ENCODE data around the gene PXDN.

Gene PXDN

GRCh38 chr2:1642993-1643619 lies 101.2 kb downstream of the PXDN start:
- Histone ChIP-seq H3K9me3 (ENCODE audit: control insufficient read depth, insufficient read depth, low read length) (no peaks in the 10 kb centered on the region), H3K36me3 (ENCODE audit: insufficient read depth, low read length) (peaks cover 20% of the 10 kb centered on the region), H3K9ac (ENCODE audit: low read depth, low read length) (no peak overlapping the region), H3K4me1 (ENCODE audit: insufficient read depth, low read length) (0 out of 2 replicates have a peak, but pooled peaks cover 8% of the 10 kb centered on the region)

GRCh38 chr2:1642066-1642861 lies 102.1 kb downstream of the PXDN start:
- Histone ChIP-seq H3K9me3 (ENCODE audit: control insufficient read depth, insufficient read depth, low read length) (no peaks in the 10 kb centered on the region), H3K9ac (ENCODE audit: low read depth, low read length) (no peak overlapping the region), H3K36me3 (ENCODE audit: insufficient read depth, low read length) (peaks cover 16% of the 10 kb centered on the region; the same call in 1 of the 2 replicates)

GRCh38 chr2:1641523-1641922 lies 102.8 kb downstream of the PXDN start:
- Histone ChIP-seq H3K9me3 (ENCODE audit: control insufficient read depth, insufficient read depth, low read length) (no peaks in the 10 kb centered on the region), H3K9ac (ENCODE audit: low read depth, low read length) (no peak overlapping the region), H3K36me3 (ENCODE audit: insufficient read depth, low read length) (peaks cover 11% of the 10 kb centered on the region; the same call in 1 of the 2 replicates), H3K4me1 (ENCODE audit: insufficient read depth, low read length) (0 out of 2 replicates have a peak, but pooled peaks cover 8% of the 10 kb centered on the region)

More at GRCh38 chr2:1642066-1642861, 102.1 kb downstream of the PXDN start:
- H3K4me1 ChIP-seq (ENCODE audit: insufficient read depth, low read length), result 0 out of 2 replicates have a peak, but pooled peaks cover 8% of the 10 kb centered on the region

- Histone ChIP-seq H3K4me1 (ENCODE audit: insufficient read depth, low read length) (0 out of 2 replicates have a peak, but pooled peaks cover 8% of the 10 kb centered on the region), H3K9ac (ENCODE audit: low read depth, low read length) (no peak overlapping the region), H3K36me3 (ENCODE audit: insufficient read depth, low read length) (peaks cover 18% of the 10 kb centered on the region; the same call in 1 of the 2 replicates), H3K9me3 (ENCODE audit: control insufficient read depth, insufficient read depth, low read length) (no peaks in the 10 kb centered on the region)
Observed at GRCh38 chr2:1640301-1641135, 103.8 kb downstream of the PXDN start.

DNA sequence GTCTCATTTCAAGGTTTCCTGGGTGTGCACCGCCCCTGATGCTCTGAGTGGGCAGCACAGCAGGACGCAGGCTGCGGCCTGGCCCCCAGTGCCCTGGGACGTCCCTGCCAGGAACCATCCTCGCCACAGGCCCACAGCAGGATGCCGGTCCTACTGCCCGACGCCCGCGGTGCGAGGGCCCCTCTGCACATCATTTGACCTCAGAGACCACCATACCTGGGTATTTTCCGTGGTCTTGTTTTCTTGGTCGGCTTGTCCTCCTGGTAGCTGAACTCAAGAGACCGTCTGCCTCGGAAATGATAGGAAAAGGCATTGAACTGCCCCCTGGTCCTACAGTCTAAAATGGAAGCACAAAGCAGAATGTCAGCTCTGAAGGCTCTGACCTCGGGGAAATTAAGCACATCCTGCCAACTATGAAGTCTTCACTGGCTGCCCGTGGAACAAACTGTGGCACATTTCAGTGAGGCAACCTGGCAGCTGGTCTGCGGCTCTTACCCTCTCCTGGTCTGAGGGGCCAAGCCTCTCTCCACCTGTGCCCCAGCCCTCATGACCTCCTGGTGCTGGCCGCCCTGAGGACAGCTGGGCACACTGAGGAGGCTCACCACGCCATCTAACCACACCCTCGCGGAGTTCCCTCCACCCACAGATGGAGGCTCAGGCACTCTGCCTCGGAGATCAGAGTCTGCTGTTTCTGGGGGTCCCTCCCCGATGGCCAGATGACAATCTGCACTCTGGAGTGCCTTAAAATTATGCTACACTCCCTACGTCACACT lies 105.0 kb downstream of the PXDN start:
- peaks cover 25% of the 10 kb centered on the region; the same call in 1 of the 2 replicates for H3K36me3 ChIP-seq (ENCODE audit: insufficient read depth, low read length)
- H3K9me3 ChIP-seq (ENCODE audit: control insufficient read depth, insufficient read depth, low read length), result no peaks in the 10 kb centered on the region
- 0 out of 2 replicates have a peak, but pooled peaks cover 8% of the 10 kb centered on the region for H3K4me1 ChIP-seq (ENCODE audit: insufficient read depth, low read length)
- H3K9ac ChIP-seq (ENCODE audit: low read depth, low read length), result no peak overlapping the region

GRCh38 chr2:1638281-1638860 lies 105.9 kb downstream of the PXDN start:
- Histone ChIP-seq H3K4me1 (ENCODE audit: insufficient read depth, low read length) (0 out of 2 replicates have a peak, but pooled peaks cover 8% of the 10 kb centered on the region), H3K9ac (ENCODE audit: low read depth, low read length) (no peak overlapping the region), H3K36me3 (ENCODE audit: insufficient read depth, low read length) (peaks cover 27% of the 10 kb centered on the region; the same call in 1 of the 2 replicates), H3K9me3 (ENCODE audit: control insufficient read depth, insufficient read depth, low read length) (no peaks in the 10 kb centered on the region)

GRCh38 chr2:1636791-1637415 lies 107.4 kb downstream of the PXDN start:
- Histone ChIP-seq H3K9me3 (ENCODE audit: control insufficient read depth, insufficient read depth, low read length) (no peaks in the 10 kb centered on the region), H3K9ac (ENCODE audit: low read depth, low read length) (no peak overlapping the region), H3K36me3 (ENCODE audit: insufficient read depth, low read length) (peaks cover 29% of the 10 kb centered on the region; the same call in 1 of the 2 replicates), H3K4me1 (ENCODE audit: insufficient read depth, low read length) (0 out of 2 replicates have a peak, but pooled peaks cover 5% of the 10 kb centered on the region)

- Histone ChIP-seq H3K36me3 (ENCODE audit: insufficient read depth, low read length) (peaks cover 29% of the 10 kb centered on the region), H3K4me1 (ENCODE audit: insufficient read depth, low read length) (no peaks in the 10 kb centered on the region), H3K9ac (ENCODE audit: low read depth, low read length) (no peak overlapping the region), H3K9me3 (ENCODE audit: control insufficient read depth, insufficient read depth, low read length) (no peaks in the 10 kb centered on the region)
Observed at GRCh38 chr2:1635823-1636222, 108.5 kb downstream of the PXDN start.

GRCh38 chr2:1634681-1635341 lies 109.5 kb downstream of the PXDN start:
- Histone ChIP-seq H3K36me3 (ENCODE audit: insufficient read depth, low read length) (peaks cover 27% of the 10 kb centered on the region), H3K4me1 (ENCODE audit: insufficient read depth, low read length) (no peaks in the 10 kb centered on the region), H3K9ac (ENCODE audit: low read depth, low read length) (no peak overlapping the region)

DNA sequence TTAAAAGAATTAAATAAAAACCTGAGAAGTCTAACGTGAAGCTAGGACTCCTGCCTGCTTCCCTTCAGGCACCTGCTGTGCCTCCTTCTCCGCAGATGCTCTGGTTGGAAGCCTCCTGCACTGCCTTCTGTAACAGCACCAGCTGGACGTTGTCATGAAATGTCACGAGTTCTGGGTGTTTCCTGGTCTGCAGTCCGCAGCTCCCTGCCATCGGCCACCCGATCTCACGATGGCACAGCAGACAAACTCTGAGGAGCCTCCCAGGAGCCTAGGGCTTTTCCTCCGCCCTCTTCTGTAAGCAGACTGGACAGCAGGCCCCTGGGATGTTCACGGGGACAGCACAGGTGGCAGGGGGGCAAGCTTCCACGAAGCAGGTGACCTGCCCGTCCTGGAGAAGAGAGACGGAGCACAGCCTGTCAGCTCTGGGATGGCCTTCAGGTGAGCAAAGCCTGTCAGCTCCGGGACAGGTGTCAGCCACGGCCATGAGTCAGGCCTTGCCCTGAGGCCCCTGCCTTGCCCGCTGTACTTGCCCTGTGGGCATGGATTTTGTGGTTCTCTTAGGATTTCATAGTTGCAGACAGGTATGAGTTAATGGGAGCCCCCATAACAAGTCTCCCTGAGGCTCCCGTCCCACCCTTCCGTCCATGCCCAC lies 110.3 kb downstream of the PXDN start:
- Histone ChIP-seq H3K9ac (ENCODE audit: low read depth, low read length) (no peak overlapping the region), H3K4me1 (ENCODE audit: insufficient read depth, low read length) (no peaks in the 10 kb centered on the region), H3K9me3 (ENCODE audit: control insufficient read depth, insufficient read depth, low read length) (no peaks in the 10 kb centered on the region), H3K36me3 (ENCODE audit: insufficient read depth, low read length) (peaks cover 31% of the 10 kb centered on the region)

More at GRCh38 chr2:1634681-1635341, 109.5 kb downstream of the PXDN start:
- no peaks in the 10 kb centered on the region for H3K9me3 ChIP-seq (ENCODE audit: control insufficient read depth, insufficient read depth, low read length)

- Histone ChIP-seq H3K4me1 (ENCODE audit: insufficient read depth, low read length) (no peaks in the 10 kb centered on the region), H3K9ac (ENCODE audit: low read depth, low read length) (no peak overlapping the region), H3K9me3 (ENCODE audit: control insufficient read depth, insufficient read depth, low read length) (no peaks in the 10 kb centered on the region), H3K36me3 (ENCODE audit: insufficient read depth, low read length) (peaks cover 27% of the 10 kb centered on the region)
Observed at GRCh38 chr2:1633092-1633671, 111.1 kb downstream of the PXDN start.

- H3K9ac ChIP-seq (ENCODE audit: low read depth, low read length), result no peak overlapping the region
- peaks cover 2% of the 10 kb centered on the region; the same call in 1 of the 2 replicates for H3K4me1 ChIP-seq (ENCODE audit: insufficient read depth, low read length)
- peaks cover 27% of the 10 kb centered on the region for H3K36me3 ChIP-seq (ENCODE audit: insufficient read depth, low read length)
- no peaks in the 10 kb centered on the region for H3K9me3 ChIP-seq (ENCODE audit: control insufficient read depth, insufficient read depth, low read length)
Observed at GRCh38 chr2:1632510-1632909, 111.8 kb downstream of the PXDN start.

All from ES-I3 (cell line).